NCI-H345 treated with DMSO at 0.1 percent for 48 hours (cell line): Measurements from ENCODE around the gene GMIP.

ENCODE experiments used
- DNase-seq: peaks from one replicate; lab custom pipeline; 2025; ENCODE audit not compliant: unreplicated experiment; lab: John Stamatoyannopoulos, UW

The GMIP gene

DNA sequence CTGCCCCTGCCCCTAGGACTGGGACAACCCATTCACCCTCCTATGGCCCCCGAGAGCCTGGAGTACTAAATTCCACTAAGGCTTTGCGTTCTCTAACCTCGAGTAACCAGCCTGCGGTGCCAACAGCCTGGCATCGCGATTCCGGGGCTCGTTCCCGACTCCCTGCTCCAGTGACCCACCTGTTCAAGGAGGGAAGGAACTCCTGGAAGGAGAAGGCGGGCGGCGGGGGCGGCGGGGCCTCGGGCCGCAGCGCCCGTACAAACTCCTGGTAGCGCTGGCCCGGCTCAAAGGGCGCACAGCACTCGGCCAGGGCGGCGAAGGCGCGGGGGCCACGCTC is 6.3 kb downstream of the GMIP start:
- DNase-seq, result no peak

DNA sequence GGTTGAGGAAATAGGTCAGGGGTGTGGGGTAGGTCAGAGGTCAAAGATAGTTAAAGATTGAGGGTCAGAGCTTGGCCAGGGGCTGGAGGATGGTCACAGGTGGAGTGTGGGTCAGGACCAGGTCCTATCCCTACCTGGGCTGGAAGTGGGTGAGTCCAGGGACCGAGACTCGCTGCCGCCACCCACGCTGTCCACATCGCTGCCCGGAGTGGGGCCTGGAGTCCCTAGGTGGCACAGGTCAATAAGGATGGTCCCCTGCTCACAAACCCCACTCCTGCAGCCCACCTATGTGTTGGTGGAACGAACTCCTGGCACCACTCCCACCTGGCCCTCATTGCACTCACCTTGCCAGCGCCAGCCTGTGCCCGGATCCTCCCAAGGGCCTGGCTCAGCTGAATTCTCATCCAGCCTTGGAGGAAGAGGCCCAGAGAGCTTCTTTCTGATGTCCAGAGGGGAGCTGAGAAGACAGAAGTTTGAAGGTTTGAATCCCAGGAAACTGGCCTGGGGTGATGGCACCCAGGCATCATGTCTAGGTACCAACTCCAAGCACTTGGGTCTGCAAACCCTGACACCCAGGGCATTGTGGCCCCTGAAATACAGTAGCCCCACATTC is 6.8 kb downstream of the GMIP start:
- no peak for DNase-seq

DNA sequence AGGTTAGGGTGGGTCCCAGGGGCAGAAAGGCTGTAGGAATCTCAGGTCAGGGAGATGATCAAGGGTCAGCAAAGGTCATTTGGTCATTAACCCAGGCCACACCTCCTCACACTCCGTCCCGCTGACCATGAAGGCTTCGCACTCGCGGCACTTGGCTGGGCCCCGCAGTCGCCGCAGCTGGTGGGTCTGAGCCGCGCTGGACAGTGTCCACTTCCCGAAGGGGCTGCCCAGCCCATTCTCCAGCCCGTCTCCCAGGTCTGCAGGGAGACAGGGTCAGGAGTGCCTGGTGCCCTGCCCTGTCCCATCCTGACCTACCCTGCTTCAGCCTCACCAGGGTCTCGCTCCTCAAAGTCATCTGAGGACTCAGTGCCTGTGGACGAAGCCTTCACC is 8.1 kb downstream of the GMIP start:
- DNase-seq, result no peak

DNA sequence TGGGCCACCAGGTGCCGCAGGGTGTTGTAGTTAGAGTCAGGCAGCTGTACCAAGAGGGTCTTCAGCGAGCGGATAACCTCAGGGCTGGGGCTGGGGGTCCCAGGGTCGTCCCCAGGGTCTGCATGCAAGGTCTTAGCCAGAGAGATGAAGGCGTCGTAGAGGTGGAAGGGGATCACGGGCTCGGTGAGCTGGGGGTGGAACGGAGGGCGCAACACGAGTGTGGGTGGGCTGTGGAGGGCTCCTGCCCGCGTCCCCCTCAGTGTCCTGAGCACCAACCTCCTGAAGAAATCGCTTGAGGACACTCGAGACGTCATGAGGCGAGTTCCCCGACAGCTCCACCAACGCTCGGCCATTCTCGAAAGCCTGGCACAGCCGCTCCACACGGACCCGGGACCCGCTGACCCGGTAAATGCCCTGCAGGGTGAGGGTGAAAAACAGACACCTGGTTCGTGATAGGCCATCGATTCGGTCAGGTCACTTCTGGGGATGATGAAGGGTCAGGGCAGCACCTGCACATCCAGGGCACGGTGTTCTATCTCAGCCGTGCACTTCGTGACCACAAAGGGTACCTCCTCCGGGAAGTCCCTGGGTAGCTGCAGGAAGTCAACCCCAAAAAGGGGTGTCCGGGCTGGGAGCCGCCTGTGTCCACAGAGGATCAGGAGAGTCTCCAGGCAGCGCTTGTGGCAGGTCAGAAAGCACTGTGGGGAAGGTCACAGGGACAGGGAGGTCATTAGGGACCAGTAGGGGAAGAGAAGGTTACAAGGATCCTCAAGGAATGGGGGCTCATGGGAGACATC is 8.7 kb downstream of the GMIP start:
- DNase-seq, result no peak

DNA sequence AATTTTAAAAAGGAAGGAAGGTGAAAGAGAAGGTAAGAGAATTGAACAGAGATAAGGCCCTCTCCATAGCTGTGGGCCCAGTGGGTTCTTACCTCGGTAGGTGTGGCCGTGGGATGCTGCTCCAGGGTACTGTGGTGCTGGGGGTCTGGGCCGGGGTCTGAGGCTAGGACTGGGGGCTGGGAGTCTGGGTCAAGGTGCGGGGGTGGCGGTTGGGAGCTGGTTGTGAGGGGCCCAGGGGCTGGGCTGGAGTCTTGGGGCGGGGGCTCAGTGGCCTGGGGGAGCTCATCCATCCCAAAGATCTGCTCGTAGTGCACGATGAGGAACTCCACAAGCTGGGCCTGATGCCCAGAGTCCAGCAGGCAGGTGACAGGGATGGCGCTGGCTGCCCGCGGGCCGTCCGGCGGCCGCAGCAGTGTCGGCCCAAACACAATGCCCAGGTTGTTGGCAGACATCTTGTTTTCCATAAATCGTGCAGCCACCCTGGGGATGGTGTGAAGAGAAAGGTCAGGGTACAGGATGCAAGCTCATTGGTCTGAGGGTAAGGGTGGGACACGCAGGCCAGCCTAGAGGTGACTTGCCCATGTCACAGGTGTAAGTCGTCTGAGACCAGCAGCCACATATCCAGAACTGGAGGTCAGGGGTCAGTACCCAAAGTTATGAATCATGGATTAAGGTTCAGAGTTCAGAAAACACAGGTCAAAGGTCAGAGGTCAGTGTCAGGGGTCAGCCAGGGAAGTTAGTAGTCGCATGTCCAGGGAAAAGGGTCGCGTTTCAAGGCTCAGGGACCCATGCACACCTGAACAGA is 9.5 kb downstream of the GMIP start:
- no peak for DNase-seq

DNA sequence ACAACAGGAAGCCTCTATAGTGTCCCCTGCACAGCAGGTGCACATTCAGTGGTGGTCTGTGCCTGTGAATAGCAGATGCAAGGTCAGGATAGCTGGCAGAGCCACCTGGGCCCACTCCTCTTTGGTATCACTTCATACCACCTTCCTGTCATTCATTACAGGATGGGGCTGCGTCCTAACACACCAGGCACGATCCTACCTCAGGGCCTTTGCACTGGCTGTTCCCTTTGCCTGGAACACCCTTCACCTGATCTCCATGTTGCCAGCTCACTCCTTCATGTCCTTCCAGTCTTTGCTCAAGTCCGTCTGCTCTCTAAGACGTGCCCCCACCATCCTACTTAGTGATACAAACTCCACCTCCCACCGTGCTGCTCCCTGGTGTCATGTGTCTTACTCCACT is 10.8 kb downstream of the GMIP start:
- DNase-seq, result no peak

DNA sequence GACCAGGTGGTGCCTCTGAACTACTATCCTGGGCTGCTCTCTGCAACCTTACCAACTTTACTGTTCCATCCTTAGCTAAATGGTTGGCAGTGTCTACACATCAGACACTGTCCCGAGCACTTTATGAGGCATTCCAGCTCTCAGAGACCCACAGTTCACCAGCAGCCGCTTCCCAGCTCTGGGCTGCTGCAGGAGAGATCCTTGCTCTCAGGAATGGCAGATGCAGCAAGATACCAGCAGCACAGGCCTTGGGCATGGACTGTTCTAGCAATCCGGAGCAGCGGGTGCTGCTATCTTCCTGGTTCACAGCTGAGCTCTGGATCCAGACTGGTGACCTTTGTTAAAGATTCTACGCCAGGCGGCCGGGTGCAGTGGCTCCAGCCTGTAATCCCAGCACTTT is 12.1 kb downstream of the GMIP start:
- DNase-seq, result no peak

DNA sequence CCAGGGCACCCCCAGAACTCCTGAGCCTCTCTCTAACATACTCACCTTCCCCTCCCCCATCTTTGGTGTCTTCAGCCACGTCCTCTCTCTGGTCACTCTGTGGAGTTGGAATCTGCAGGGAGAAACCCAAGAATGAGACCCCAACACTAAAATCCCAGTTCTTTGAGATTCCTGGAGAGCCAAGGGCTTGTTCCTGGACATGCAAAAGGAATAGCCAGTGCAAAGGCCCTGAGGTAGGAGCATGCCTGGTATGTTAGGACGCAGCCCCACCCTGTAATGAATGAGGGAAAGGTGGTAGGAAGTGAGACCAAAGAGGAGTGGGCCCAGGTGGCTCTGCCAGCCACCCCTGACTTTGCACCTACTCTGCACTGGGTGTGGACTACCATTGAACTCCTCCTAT is 13.0 kb downstream of the GMIP start:
- no peak for DNase-seq

DNA sequence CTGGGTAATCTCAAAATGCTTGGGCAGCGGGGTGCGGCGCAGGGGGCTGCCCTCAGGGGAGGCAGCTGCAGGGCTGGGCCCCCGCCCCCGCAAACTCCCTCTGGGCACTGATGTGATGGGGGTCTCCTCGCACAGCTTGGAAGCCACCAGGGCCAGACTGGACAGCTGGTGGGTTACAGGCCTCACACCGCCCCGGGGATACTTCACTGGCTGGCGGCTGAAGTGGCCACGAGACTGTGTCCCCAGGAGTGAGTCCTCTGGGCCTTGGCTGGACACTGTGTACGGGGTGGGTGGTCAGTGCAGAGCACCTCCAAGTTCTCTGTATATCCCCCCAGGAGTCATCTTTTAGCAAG is 13.4 kb downstream of the GMIP start:
- DNase-seq, result no peak

DNA sequence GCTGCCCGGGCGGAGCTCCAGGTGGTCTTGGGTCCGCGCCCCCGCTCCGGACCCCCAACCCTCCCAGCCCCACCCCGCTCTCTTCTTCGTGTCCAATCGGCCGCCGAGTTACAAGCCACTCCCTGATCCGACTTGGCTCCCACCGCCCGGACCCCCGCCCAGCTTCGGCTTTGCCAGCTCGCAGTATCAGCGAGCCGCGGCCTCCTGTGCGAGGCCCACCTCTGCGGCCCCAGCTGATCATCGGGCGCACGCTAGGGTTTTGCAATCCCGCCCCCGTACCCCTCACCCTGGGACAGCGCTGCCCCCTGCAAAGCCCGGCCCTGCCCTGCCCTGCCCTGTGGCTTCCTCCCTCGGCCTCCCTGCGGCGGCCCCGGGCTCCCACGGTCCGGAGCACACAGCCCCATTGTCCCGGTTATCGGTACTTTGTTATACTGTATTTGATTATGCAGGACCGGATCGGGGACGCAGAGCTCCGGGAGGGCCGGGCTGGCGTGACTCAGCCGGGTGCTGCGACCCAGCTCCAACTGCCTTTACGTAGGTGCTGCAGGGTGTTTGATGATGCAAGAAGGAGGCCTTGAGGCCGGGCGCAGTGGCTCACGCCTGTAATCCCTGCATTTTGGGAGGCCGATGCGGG is 14.8 kb downstream of the GMIP start:
- peak; percentile 51 for DNase-seq

DNA sequence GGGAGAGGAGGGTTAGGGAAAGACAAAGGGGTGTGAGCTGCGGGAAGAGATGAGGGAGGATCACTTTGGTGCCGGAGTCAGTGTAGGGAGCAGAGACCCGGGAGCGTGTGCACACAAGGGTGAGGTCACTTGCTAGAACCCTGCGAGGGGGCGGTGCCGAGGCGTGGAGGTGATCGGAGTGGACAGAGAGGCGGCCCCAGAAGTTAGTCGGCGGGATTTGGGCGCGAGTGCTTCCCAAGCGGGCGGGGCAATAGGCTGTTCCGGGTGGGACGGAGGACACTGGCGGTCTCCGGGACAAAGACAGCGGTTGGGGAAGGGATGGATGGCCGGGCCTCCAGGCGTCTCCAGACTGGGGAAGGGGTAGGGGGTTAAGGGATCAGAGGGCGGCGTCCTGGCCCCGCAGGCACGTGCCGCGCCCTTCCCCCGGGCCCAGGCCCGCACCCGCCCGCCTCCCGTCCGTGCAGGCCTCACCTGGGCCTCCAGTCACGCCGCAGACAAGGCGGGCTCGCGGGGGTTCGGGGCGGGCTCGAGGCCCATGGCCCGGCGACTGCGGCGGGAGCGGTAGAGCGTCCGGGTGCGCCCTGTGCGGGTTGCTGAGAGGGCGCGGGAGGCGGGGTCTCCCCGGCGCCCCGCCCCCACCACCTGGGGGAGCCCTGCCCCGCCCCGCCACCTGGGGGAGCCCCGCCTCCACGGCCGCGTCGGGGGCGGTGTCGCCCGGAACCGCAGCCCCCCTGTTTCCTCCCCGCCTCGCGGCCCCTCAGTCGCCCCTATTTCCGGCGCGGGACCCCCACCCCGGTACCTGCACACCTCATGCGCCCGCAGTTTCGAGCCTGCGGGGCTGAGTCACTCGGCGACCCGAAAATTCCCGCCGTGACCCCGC is 15.6 kb downstream of the GMIP start, which contains the start of gene LPAR2:
TSS of gene LPAR2 (minus strand) at position 600 of the 880 bp plus-strand sequence. CDS start 945 bp downstream, outside the sequence.
- DNase-seq, result peak; percentile 51

DNA sequence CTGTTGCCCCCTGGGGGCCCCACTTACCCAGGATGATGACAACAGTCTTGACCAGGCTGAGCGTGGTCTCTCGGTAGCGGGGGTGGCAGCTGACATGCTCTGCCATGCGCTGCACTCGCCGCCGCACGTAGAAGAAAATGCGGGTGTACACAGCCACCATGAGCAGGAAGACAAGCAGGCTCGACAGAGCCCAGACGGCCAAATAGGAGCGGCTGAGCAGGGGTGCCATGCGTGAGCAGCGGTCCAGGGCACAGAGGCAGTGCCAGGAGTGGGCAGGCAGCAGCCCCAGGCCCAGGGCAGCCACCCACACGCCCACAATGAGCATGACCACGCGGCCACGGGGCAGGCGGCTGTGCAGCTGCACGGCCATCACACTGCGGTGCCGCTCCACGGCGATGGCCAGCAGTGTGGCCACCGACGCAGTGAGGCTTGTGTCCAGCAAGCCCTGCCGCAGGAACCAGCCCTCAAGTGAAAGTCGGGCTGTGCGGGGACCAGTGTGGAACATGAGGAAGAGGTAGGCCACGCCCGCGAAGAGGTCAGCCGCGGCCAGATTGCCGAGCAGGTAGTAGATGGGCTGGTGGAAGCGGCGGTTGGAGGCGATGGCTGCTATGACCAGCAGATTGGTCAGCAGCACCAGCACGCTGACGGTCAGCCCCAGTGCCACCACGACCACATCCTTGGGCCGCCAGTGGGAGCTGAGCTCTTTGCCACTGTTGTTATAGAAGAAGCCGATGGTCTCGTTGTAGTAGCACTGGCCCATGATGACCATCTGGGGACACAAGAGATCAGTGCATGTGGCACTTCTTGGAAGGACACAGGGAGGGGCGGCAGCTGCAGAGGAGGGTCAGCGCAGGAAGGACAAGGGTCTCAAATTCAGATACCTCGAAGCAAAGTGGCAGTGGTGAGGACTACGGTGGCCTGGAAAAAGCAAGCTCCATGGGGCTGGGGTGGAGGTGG is 16.7 kb downstream of the GMIP start:
- no peak for DNase-seq

DNA sequence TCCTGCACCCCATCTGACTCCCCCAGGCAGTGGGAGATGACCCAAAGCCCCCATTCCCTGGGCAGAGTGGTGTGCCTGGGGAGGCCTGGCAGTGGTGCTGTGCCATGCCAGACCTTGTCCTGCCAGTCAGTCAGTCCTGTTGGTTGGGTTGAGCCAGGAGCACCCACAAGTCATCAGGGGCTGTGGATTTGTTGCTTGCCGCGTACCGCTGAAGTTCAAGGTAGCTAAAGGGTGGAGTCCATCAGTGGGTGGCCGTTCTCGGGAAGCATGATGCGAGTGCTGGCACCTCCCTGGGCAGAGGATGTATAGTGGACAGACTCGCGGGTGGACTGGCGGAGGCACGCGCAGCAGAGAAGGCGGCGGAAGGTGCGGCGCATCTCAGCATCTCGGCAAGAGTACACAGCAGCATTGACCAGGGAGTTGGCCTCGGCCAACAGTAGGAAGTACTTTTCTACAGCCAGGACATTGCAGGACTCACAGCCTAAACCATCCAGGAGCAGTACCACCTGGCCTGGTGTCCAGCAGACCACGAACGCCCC is 19.4 kb downstream of the GMIP start:
- DNase-seq, result no peak

DNA sequence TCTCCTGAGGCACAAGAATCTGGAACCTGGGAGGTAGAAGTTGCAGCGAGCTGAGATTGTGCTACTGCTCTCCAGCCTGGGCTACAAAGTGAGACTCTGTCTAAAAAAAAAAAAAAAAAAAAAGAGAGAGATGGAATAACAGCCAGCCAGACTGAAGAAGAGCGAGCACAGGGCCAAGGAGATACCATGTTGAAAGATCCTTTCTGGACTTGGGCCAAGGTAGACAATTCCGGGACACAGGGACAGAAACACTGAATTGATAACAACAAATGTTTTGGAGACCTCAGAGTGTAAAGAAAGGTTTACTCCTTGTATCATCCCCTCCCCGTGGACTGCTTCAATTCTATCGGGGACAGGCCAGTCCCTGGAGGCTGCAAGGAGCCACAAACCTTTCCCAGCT is 20.1 kb downstream of the GMIP start:
- DNase-seq, result no peak

DNA sequence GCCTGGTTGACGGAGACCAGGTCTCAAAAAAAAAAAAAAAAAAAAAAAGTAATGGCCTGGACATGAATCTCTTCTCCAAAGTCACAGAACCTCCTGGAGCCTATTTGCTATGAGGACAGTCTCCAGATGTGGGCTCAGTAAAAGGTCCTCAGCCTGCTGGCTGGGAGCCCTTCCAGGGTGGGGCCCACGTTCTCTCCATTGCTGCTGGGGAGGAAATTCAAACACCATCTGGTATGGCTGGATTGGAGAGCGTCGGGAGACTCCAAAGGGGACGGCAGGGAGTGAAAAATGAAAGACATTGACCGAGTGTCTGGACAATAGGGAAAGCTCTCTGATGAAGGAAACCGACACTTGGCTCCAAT is 23.6 kb downstream of the GMIP start:
- DNase-seq, result no peak

DNA sequence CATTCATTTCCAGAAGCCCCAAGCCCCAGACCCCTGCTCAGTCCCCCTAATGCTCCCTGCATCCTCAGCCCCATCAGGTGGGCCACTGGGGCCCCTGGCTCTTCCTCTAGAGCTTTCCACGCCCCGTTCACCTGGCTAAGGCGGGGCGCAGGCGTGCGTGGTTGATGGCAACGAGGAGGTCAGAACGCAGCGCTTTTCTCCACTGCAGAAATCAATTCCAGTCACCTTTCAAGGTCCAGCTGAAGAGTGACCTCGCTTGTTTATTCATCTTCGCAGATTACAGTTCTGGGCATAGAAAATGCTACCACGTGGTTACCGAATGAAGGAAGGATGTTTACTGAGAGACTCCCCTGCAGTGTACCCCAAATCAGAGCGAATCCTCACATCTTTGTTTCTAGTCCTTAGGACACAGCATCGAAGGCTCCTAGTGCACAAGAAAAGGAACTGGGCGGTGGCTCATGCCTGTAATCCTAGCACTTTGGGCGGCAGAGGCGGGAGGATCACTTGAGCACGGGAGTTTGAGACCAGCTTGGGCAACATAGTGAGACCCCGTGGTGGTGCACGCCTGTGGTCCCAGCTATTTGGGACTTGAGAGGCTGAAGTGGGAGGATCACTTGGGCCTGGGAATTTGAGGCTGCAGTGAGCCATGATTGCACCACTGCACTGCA is 24.1 kb downstream of the GMIP start:
- no peak for DNase-seq

DNA sequence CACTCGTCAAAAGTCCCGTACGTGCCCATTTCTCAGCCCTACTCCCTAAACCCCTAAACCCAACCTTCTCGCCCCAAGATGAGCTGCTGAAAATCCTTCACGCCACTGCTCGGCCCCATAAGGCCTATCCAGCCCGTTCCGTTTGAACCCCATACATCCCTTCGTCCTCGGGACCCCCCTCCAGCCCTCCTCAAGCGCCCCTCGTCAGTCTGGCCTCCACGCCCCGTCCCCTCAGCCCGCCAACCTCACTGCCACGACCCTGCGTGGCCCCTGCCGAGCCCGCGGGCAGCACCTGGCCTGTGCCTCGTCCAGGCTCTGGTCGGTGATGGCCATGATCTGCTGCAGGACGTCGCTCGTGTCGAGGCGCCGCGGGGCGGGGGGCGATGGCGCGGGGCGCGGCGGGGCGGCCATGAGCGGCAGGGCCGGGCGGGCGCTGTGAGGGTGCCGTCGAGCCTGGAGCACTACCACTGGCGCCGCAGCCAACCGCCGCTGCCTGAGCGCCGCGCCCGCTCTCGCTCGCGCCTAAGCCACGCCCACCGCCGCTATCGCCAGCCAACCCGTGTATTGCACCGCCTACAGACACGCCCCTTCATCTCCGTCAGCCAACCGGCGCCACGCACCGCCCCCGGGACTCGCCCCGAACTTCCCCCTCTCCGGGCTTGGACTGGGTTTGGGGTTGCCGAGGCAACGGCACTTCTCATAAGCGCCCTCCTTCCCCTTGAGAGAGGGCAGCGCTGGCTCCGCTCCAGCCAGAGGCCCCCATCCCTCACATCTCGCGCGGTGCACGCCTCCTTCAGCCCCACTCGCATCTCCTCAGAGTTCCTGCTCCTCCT is 25.0 kb downstream of the GMIP start, which contains the start of gene PBX4:
TSS of gene PBX4 (minus strand) at position 469 of the 833 bp plus-strand sequence. CDS start at position 411, 58 bp downstream.
- peak; percentile 89 for DNase-seq

DNA sequence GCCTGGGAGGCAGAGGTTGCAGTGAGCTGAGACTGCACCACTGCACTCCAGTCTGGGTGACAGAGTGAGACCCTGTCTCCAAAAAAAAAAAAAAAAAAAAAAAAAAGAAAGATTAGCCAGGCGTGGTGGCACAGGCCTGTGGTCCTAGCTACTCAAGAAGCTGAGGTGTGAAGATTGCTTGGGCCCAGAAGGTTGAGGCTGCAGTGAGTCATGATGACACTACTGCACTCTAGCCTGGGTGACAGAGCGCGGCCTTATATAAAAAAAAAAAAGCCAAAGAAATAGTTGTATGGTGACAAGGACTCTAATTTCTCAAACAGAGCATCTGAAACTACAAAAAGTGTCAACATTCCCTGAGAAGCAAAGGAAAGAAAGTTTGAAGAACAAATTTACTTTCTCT is 28.4 kb downstream of the GMIP start:
- DNase-seq, result no peak
